Stomach smooth muscle (tissue), 2 donors: ENCODE results near the gene RIPK1.
"Not testable (repeated sequence)": the region's sequence is repeated elsewhere in the genome, so short reads cannot be mapped to it uniquely, and the experiment has no call there.

ENCODE experiments used
- H3K27ac ChIP-seq: one replicate; pipeline ENCODE4 v1.7.0; 2013; ENCODE audit warnings: mild to moderate bottlenecking, low read length, inconsistent platforms
- H3K27me3 ChIP-seq, 2 donors: one replicate each; pipeline ENCODE4 v1.7.0; 2013; ENCODE audit warnings: low read length in 2 of 2; ENCODE audit not compliant: insufficient read depth in 2 of 2, control insufficient read depth in 1 of 2
- H3K36me3 ChIP-seq, 2 donors: one replicate each; pipeline ENCODE4 v1.7.0; 2013; ENCODE audit warnings: low read length in 2 of 2; ENCODE audit not compliant: control insufficient read depth in 2 of 2, insufficient read depth in 2 of 2
- H3K4me1 ChIP-seq: one replicate; pipeline ENCODE4 v1.7.0; 2013; ENCODE audit warnings: low read length; ENCODE audit not compliant: control insufficient read depth, insufficient read depth
- H3K4me3 ChIP-seq, 2 donors: one replicate each; pipeline ENCODE4 v1.7.0; 2013; ENCODE audit warnings: low read length in 2 of 2
- H3K9ac ChIP-seq, 2 donors: one replicate each; pipeline ENCODE4 v1.7.0; 2013; ENCODE audit warnings: low read length in 2 of 2, mild to moderate bottlenecking in 1 of 2
- H3K9me3 ChIP-seq, 2 donors: one replicate each; pipeline ENCODE4 v1.7.0; 2013; ENCODE audit warnings: low read length in 2 of 2; ENCODE audit not compliant: control insufficient read depth in 2 of 2
- donor health status: healthy.
- donor health status: Pancreatic carcinoma.

The RIPK1 gene

DNA sequence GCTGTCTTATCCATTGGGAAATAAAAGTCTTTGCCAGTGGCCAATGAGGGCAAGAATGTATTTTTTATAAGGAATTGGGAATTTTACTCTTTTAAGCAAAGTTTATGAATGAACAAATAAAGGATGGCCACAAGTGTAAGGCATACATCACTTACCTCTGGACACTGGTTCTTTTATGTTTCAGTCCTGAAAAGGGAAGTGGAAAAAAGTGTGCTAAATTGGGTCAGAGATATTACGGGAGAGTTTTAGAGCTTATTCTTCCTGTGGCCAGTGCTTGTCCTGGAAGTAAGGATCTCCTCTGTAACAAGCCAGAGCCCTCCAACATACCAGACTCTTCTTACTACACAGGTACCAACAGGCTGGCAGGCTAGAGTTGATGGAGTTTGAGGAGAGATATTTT lies 22.5 kb upstream of the RIPK1 start:
- H3K9ac ChIP-seq: no peak overlapping the region
- no peak overlapping the region for H3K27ac ChIP-seq
- no peak overlapping the region for H3K4me3 ChIP-seq
- no peaks in the 10 kb centered on the region for H3K9me3 ChIP-seq
- H3K4me1 ChIP-seq: no peaks in the 10 kb centered on the region
- no peaks in the 10 kb centered on the region for H3K36me3 ChIP-seq
- H3K27me3 ChIP-seq: no peaks in the 10 kb centered on the region

DNA sequence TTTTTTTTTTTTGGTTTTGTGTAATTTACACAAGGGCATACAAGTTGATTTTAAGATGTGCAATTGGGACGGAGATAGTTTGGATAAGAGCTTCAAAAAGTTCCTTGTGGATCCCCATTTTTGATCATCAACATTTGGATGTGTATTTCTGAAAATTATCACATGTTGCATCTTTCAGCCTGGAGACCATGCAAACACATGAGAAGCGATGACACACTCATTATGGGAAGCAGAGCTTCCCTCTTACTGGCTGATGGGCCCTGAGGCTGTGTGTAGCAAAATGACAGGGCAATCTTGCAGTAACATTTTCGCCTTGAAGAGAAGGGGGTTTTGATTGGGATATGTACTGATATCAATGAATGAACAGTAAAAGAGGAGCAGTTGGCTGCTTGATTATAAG lies 22.0 kb upstream of the RIPK1 start:
- Histone ChIP-seq H3K4me1 (no peaks in the 10 kb centered on the region), H3K9ac (no peak overlapping the region), H3K36me3 (no peaks in the 10 kb centered on the region), H3K27me3 (no peaks in the 10 kb centered on the region), H3K4me3 (no peak overlapping the region), H3K9me3 (no peaks in the 10 kb centered on the region), H3K27ac (no peak overlapping the region)

DNA sequence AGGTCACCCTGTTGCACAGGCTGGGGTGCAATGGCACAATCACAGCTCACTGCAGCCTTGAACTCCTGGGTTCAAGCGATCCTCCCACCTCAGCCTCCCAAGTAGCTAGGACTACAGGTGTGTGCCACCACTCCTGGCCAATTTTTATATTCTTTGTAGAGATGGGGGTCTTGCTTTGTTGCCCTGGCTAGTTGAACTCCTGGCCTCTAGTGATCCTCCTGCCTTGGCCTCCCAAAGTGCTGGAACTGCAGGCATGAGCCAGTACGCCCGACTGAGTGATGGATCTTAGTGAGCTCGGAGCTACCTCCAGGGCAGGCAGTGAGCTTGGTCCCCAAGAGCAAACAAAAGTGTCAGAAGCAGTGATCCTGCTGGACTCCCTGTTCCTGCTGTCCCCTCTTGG lies 20.3 kb upstream of the RIPK1 start:
- not testable (repeated sequence) for H3K9ac ChIP-seq, H3K36me3 ChIP-seq, H3K27me3 ChIP-seq, H3K4me1 ChIP-seq, H3K27ac ChIP-seq, H3K9me3 ChIP-seq, H3K4me3 ChIP-seq

DNA sequence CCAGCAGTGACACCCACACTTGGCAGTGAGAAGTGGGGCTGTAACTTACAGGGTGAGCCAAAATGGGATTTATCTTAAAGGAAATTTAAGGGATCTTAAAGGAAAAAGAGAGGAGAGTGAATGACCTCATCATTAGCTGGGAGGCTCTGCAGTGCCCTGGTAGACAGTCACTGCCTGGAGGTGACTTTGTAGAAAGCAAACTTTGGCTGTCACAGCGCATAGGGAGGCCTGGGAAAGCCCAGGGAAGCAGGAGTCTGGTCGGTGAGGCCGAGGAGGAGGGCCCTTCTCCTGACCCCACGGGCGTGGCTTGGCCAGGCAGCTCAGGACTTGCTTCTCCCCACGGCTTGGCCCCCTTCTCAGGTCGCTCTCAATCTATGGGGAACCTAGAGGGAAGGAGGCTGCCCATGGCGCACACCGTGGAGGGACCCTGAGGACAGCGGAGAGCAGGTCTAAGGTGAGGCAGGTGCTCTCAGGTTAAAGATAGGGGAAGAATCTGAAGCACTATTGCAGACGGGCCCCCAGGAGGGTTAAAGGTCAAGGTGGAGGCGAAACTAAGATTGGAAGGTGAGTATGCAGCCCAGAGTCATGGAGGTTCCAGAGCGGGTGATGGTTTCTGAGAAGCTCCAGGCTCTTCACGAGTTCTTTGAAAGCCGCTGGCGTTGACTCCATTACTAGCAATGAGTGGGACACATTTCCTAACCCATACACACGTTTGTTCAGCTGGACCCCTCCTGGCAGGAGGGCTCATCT lies 15.6 kb upstream of the RIPK1 start:
- Histone ChIP-seq H3K27ac (no peak overlapping the region), H3K9me3 (no peaks in the 10 kb centered on the region), H3K4me1 (peaks cover 10% of the 10 kb centered on the region), H3K36me3 (no peaks in the 10 kb centered on the region), H3K9ac (no peak overlapping the region), H3K4me3 (peak overlapping the region in 1 of 2 donors; percentile 55), H3K27me3 (no peaks in the 10 kb centered on the region)

DNA sequence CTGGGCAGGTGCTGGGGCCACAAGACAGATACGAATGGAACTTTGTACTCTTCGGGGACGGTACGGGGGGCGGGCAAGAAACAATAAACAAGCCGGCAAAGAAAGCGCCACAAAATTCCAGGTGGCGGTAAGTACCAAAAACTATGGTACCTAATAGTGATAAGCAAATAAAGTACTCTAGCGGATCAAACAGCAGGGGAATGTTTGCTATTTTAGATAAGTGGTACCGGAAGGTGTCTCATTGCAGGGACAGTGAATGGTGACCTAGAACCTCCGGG lies 15.1 kb upstream of the RIPK1 start:
- H3K27me3 ChIP-seq: no peaks in the 10 kb centered on the region
- H3K4me3 ChIP-seq: peak overlapping the region; percentile 55 to 73
- H3K9me3 ChIP-seq: no peaks in the 10 kb centered on the region
- no peaks in the 10 kb centered on the region for H3K36me3 ChIP-seq
- peaks cover 10% of the 10 kb centered on the region for H3K4me1 ChIP-seq
- peak overlapping the region; percentile 6 to 55 for H3K9ac ChIP-seq
- no peak overlapping the region for H3K27ac ChIP-seq

DNA sequence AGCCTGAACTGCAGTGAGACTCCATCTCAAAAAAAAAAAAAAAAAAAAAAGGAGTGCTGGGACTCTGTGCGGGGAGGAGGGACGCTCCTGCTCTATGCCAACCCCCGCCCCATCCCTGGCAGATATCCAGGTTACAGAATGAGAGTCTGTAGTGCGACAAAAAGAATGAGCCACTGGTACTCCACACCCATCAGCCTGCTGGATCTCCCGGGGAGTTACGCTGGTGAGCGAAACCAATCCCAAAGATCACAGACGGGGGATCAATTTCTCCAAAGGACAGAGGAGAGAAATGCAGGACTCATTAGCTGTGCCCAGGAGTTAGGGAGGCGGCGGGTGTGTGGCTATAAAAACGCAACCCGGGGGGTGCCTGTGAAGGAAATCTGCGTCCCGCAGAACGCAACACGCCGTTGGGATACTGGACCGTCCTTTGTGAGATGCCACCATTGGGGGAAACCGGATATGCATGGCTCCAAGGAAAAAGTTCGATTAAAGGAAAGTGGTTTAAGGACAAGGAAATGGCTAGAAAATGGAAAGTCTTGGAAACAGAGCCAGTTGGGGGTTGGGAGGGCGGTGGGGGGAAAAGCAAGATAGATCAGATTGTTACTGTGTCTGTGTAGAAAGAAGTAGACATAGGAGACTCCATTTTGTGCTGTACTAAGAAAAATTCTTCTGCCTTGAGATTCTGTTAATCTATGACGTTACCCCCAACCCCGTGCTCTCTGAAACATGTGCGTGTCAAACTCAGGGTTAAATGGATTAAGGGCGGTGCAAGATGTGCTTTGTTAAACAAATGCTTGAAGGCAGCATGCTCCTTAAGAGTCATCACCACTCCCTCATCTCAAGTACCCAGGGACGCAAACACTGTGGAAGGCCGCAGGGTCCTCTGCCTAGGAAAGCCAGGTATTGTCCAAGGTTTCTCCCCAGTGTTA lies 13.8 kb upstream of the RIPK1 start:
- Histone ChIP-seq H3K4me1 (peaks cover 10% of the 10 kb centered on the region), H3K4me3 (peak overlapping the region; percentile 55 to 73)
- not testable (repeated sequence) for H3K36me3 ChIP-seq, H3K9ac ChIP-seq, H3K9me3 ChIP-seq, H3K27me3 ChIP-seq, H3K27ac ChIP-seq

DNA sequence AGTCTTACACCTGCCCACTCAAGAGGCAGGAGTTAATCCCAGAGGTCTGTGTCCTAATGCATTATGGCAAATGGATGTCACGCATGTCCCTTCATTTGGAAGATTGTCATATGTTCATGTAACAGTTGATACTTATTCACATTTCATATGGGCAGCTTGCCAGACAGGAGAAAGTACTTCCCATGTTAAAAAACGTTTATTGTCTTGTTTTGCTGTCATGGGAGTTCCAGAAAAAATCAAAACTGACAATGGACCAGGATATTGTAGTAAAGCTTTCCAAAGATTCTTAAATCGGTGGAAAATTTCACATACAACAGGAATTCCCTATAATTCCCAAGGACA lies 13.2 kb upstream of the RIPK1 start:
- not testable (repeated sequence) for H3K9me3 ChIP-seq, H3K9ac ChIP-seq, H3K36me3 ChIP-seq, H3K4me3 ChIP-seq, H3K27me3 ChIP-seq, H3K27ac ChIP-seq
- H3K4me1 ChIP-seq: peaks cover 10% of the 10 kb centered on the region

DNA sequence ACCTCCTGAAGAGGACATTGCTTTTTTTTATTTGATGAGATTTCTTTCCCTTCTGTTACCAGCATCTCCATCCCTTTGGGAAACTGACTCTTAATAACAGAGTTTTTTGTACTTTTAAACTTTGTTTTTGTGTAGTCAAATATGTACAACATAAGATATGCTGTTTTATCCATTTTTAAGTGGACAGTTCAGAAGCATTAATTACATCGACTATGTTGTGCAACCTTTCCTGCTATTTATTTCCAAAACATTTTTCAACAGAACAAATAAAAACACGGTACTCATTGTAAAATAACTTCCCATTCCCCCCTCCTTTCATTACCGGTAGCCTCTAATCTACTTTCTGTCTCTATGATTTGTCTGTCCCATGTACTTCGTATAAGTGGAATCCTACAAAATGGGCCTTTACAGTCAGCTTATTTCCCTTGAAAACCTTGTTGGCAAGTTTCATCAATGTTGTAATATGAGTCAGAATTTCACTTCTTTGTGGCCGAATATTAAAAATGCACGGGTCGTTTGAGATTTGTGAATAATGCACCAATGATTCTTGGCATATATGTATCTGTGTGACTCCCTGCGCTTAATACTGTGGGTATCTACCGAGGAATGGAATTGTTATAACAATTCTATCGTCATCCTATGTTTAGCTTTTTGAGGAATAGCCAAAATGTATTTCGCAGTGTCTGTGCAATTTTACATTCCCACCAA lies 11.1 kb upstream of the RIPK1 start:
- H3K4me3 ChIP-seq: no peak overlapping the region
- H3K36me3 ChIP-seq: no peaks in the 10 kb centered on the region
- no peaks in the 10 kb centered on the region for H3K9me3 ChIP-seq
- H3K27me3 ChIP-seq: no peaks in the 10 kb centered on the region
- peaks cover 10% of the 10 kb centered on the region for H3K4me1 ChIP-seq
- no peak overlapping the region for H3K27ac ChIP-seq
- H3K9ac ChIP-seq: no peak overlapping the region

DNA sequence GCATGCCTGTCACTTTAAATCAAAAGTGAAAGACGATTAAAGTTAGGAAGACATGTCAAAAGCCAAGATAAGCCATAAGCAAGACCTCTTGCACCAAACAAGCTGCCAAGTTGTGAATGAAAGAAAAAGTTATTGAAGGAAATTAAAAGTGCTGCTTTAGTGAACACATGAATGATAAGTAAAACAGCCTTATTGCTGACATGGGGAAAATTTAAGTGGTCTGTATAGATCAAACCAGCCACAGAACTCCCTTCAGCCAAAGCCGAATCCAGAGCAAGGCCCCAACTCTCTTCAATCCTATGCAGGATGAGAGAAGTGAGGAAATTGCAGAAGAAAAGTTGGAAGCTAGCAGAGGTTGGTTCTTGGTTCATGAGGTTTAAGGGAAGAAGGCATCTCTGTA lies 9.3 kb upstream of the RIPK1 start:
- Histone ChIP-seq H3K9ac (no peak overlapping the region), H3K4me3 (no peak overlapping the region), H3K4me1 (peaks cover 2% of the 10 kb centered on the region), H3K27me3 (no peaks in the 10 kb centered on the region), H3K27ac (no peak overlapping the region), H3K9me3 (no peaks in the 10 kb centered on the region), H3K36me3 (no peaks in the 10 kb centered on the region)

DNA sequence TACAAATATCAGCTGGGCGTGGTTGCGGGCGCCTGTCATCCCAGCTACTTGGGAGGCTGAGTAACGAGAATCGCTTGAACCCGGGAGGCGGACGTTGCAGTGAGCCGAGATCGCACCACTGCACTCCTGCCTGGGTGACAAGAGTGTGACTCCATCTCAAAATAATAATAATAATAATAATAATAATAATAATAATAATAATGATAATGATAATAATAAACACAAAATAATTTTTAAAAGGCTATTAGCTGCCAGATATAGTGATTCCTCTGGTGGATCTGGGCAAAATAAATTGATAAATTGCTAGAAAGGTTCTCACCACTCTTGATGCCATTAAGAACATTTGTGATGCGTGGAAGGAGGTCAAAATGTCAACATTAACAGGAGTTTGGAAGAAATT lies 8.2 kb upstream of the RIPK1 start:
- H3K9me3 ChIP-seq, H3K9ac ChIP-seq, H3K4me1 ChIP-seq, H3K4me3 ChIP-seq, H3K27me3 ChIP-seq, H3K36me3 ChIP-seq, H3K27ac ChIP-seq: not testable (repeated sequence)

DNA sequence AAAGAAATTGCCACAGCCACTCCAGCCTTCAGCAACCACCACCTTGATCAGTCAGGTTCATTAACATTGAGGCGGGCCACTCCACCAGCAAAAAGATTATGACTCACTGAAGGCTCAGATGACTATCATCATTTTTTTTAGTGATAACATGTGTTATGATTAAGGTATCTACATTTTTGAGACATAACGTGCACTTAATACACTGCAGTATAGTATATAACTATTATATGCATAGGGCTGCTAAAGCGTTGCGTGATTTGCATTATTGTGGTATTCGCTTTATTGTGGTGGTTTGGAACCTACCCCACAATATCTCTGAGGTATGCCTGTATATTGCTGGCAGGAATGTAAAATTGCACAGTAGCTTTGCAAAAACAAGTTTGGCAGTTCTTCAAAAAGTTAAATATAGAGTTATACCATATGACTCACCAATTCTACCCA lies 6.8 kb upstream of the RIPK1 start:
- no peak overlapping the region for H3K4me3 ChIP-seq
- H3K9ac ChIP-seq: no peak overlapping the region

More for the DNA sequence above, 6.8 kb upstream of the RIPK1 start:
- no peaks in the 10 kb centered on the region for H3K27me3 ChIP-seq
- no peak overlapping the region for H3K27ac ChIP-seq
- no peaks in the 10 kb centered on the region for H3K36me3 ChIP-seq
- H3K9me3 ChIP-seq: no peaks in the 10 kb centered on the region
- H3K4me1 ChIP-seq: peaks cover 8% of the 10 kb centered on the region
